ENCODE measurements around the gene SRSF12. TPM values are rescaled to one million over a fixed set of nuclear protein-coding genes. Genes with fewer than 3 reads are reported as not detected.

Gene SRSF12
- total RNA-seq, 2 experiments from 2014 or later = 0.15 TPM; not detected in 1

DNA sequence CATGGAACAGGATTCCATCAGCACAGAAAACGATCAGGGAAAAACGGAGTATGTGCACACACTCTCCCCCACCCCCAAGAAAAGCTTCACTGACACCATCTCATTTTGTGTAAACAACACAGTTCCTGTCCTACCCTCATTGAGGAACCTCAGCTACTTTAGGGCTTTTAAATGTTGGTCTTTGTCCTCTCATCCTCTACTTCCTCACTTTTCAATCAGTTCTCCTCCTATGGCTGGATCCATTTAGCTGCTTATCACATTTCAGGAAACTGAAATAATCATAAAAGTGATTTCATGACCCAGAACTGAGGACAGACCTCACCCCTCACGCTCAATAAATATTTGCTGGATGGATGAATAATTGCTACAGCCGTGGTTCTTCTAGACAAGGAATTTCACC, 70.4 kb downstream of the SRSF12 start:
- Mint-ChIP-seq H3K4me3 (no peak overlapping the region), H3K27me3 (ENCODE audit: low read depth) (no peaks in the 10 kb centered on the region), H3K4me1 (ENCODE audit: low read depth) (peaks cover 15% of the 10 kb centered on the region), H3K36me3 (ENCODE audit: low read depth) (no peaks in the 10 kb centered on the region), H3K9me3 (no peaks in the 10 kb centered on the region), H3K27ac (no peak overlapping the region)
- CTCF ChIA-PET = interaction anchor here (0.7 kb wide), 1 partner anchor 24 kb away, joined by 3 read pairs; no protein-coding TSS in a partner anchor
- no peak for DNase-seq
- intact Hi-C loops (cut with micrococcal nuclease) = no loop called here

Other genes with a start within 250 kb of the SRSF12 start
- 10 to 100 TPM; 21.7 to 23.5 TPM for gene RNGTT, start 154.5 kb downstream of the SRSF12 start, total RNA-seq
- gene PNRC1, start 37.3 kb downstream of the SRSF12 start, total RNA-seq = 100 to 1,000 TPM; 110 to 111 TPM
- 10 to 100 TPM; 11.6 to 12.7 TPM for gene PM20D2, start 28.0 kb upstream of the SRSF12 start, total RNA-seq
- gene GABRR1, start 99.3 kb upstream of the SRSF12 start, total RNA-seq = not detected
- not detected for gene GABRR2, start 197.2 kb upstream of the SRSF12 start, total RNA-seq
- gene UBE2J1, start 234.7 kb upstream of the SRSF12 start, total RNA-seq = 10 to 100 TPM; 10.8 to 10.9 TPM

All from activated naive CD4-positive, alpha-beta T cell treated with anti-CD3 and anti-CD28 coated beads for 36 hours (primary cell).